Fibroblast of lung (primary cell): ENCODE measurements around the gene DHFR2.

Source experiments
- EZH2 ChIP-seq: IDR thresholded peaks from 2 replicates; pipeline ENCODE4 v1.5.1; 2012; ENCODE audit warnings: low read length, control low read depth, mild to moderate bottlenecking; ENCODE audit errors: missing control alignments
- TF ChIP-seq, protein P1 (sequence below), 2 donors: IDR thresholded peaks in 1 of 2; conservative IDR thresholded peaks in 1 of 2; 1 replicate in 1 of 2; 2 replicates in 1 of 2; pipeline ENCODE4 v1.5.1; 2011 to 2012; ENCODE audit warnings: low read length in 2 of 2, control low read depth in 1 of 2, inconsistent platforms in 1 of 2, low read depth in 1 of 2, mild to moderate bottlenecking in 1 of 2

DNA sequence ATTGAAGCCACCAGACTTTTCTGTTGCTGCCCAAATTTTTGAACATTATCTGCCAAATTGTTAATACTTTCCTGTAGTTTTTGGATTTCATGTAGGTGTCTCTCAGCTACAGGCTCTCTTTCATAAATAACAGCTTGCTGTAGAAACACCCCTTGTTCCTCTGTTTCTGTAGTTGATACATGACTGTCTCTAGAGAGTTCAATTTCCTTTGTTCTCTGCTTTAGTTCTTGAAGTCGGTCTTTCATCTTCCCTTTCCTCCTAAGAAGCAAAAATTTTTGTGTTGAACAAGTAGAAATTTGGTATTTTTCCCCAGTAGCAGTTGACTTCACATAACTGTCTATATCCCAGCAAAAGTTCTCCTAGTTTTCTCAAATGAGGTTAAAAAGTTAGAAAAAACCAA lies 47.7 kb downstream of the DHFR2 start:
- TF ChIP-seq, protein P1, sequence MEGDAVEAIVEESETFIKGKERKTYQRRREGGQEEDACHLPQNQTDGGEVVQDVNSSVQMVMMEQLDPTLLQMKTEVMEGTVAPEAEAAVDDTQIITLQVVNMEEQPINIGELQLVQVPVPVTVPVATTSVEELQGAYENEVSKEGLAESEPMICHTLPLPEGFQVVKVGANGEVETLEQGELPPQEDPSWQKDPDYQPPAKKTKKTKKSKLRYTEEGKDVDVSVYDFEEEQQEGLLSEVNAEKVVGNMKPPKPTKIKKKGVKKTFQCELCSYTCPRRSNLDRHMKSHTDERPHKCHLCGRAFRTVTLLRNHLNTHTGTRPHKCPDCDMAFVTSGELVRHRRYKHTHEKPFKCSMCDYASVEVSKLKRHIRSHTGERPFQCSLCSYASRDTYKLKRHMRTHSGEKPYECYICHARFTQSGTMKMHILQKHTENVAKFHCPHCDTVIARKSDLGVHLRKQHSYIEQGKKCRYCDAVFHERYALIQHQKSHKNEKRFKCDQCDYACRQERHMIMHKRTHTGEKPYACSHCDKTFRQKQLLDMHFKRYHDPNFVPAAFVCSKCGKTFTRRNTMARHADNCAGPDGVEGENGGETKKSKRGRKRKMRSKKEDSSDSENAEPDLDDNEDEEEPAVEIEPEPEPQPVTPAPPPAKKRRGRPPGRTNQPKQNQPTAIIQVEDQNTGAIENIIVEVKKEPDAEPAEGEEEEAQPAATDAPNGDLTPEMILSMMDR (conservative IDR thresholded peaks at IDR 0.05 in 1 of 2, IDR thresholded peaks at IDR 0.05 in 1 of 2; ENCODE audit: low read depth in 1 of 2, low read length in 2 of 2): no peak
- no peak for TF ChIP-seq EZH2
